ENCODE data around the gene NHERF2. TPM values are rescaled to one million over a fixed set of nuclear protein-coding genes. Genes with fewer than 3 reads are reported as not detected.

NHERF2 gene
- total and polyA plus RNA-seq, 9 of the 15 experiments (the other 6 are each of a cell fraction or from before 2014, with no cell fraction given), result 0.15 to 42.0 (median 12.5) TPM

DNA sequence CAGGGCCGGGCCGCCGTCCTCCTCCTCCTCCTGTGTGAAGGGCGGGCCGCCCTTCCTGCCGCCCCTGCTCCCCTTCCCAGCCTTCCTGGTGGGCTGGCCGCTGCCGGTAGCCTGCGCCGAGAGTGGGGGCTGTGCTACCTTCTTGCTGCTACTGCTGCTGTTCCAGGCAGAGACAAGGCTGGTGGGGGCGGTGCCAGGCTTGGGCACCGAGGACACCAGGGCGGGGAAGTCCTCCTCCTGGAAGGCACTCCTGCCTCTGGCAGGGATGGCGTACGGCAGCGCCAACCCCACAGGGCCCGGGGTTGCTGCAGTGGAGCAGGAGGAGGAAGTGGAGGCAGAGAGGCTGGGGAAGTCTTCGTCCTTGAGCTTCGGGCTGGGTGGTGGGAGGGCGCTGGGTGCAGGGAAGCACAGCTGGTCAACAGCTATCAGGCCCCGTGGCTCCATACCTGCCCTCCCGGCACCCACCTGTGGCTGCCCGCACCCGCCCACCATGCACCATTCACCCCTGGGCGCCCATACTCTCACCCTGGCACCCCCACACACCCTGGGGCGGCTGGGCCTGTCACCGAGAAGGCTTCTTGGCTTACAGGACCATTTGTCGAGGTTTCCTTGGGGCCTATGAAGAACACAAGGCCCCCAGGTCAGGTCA lies 26.7 kb upstream of the NHERF2 start:
- 92% methylated on average over 10 of the region's 28 CpGs for WGBS (ENCODE audit: insufficient coverage, low coverage, missing lambda C conversion rate)
- Histone ChIP-seq H3K4me3 (no peak overlapping the region), H3K27ac (ENCODE audit: extremely low read depth, low read depth, low read length) (no peak overlapping the region), H3K9ac (ENCODE audit: insufficient read depth in 1 of 2, low read depth in 2 of 2, low read length in 2 of 2) (no peak overlapping the region), H3K4me1 (replicated peaks in 1 of 2; ENCODE audit: control insufficient read depth in 2 of 2, insufficient read depth in 2 of 2, low read length in 2 of 2) (peaks cover 7 to 62% of the 10 kb centered on the region in 2 experiments), H3K4me2 (ENCODE audit: insufficient read depth, low read length) (no peak overlapping the region), H3K9me3 (replicated peaks; ENCODE audit: control insufficient read depth, insufficient read depth, low read depth, low read length) (no peaks in the 10 kb centered on the region), H2AFZ (ENCODE audit: low read depth, low read length) (no peak overlapping the region), H3K9me1 (ENCODE audit: control insufficient read depth, insufficient read depth, low read length) (no peaks in the 10 kb centered on the region), H3K27me3 (ENCODE audit: control insufficient read depth in 2 of 2, insufficient read depth in 2 of 2, low read length in 2 of 2) (no peaks in the 10 kb centered on the region), H3K79me2 (ENCODE audit: control insufficient read depth, insufficient read depth, low read length) (peaks cover 37% of the 10 kb centered on the region), H4K20me1 (replicated peaks; ENCODE audit: control insufficient read depth, insufficient read depth, low read length) (peaks cover 17% of the 10 kb centered on the region), H3K36me3 (ENCODE audit: control insufficient read depth, insufficient read depth, low read length) (peaks cover 91% of the 10 kb centered on the region)
- CTCF ChIA-PET (ENCODE audit: low intra/inter-chr PET ratio), result no interaction called here
- no peak for TF ChIP-seq JUNB (CRISPR knock-in tag; conservative IDR thresholded peaks at IDR 0.05)
- TF ChIP-seq RBFOX2 (IDR thresholded peaks at IDR 0.05; ENCODE audit: low read depth, low read length), result peak; percentile 55
- no peak for TF ChIP-seq NEUROD1 (IDR thresholded peaks at IDR 0.05; ENCODE audit: borderline replicate concordance, low read depth, low read length, partially characterized antibody)
- peak; percentile 58 for TF ChIP-seq POLR2G (IDR thresholded peaks at IDR 0.05; ENCODE audit: low read depth, low read length)
- in situ Hi-C loops (cut with MboI) (no loop called here), intact Hi-C loops (cut with micrococcal nuclease) (no loop called here)
- POLR2A ChIA-PET, result interaction anchor here (0.6 kb wide), 2 partner anchors 15 to 164 kb away, joined by 3 read pairs; no protein-coding TSS in a partner anchor
- no peak for DNase-seq (ENCODE audit: extremely low read depth in 1 of 4, low spot score in 3 of 4)
- ATAC-seq, result no peak
- no peak for FAIRE-seq
- BruUV-seq (replicated peaks), result no TSS peak

DNA sequence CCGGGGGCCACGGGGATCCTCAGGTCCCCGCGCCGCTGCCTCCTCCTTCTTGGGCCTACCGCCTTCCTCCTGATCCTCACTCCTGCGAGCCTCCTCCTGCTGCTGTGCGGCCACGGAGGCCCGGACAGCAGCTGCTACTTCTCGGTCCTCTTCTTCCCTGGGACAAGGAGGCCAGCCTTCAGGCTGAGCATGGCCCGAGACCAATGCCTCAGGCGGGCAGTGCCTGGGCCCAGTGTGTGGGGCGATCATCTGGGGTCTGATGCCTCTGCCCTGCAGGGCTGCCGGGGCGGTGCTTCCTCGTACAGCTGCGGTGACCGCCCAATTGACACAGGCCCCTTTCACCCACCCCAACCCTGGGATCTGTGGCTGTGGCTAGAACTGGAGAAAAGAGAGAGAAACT lies 25.7 kb upstream of the NHERF2 start:
- Histone ChIP-seq H3K9me3 (replicated peaks; ENCODE audit: control insufficient read depth, insufficient read depth, low read depth, low read length) (no peaks in the 10 kb centered on the region), H3K9ac (ENCODE audit: insufficient read depth in 1 of 2, low read depth in 2 of 2, low read length in 2 of 2) (no peak overlapping the region; a peak in 2 of 4 replicates), H3K27ac (ENCODE audit: extremely low read depth, low read depth, low read length) (no peak overlapping the region), H3K36me3 (ENCODE audit: control insufficient read depth, insufficient read depth, low read length) (peaks cover 94% of the 10 kb centered on the region), H3K9me1 (ENCODE audit: control insufficient read depth, insufficient read depth, low read length) (peaks cover 5% of the 10 kb centered on the region), H2AFZ (ENCODE audit: low read depth, low read length) (no peak overlapping the region), H3K27me3 (ENCODE audit: control insufficient read depth in 2 of 2, insufficient read depth in 2 of 2, low read length in 2 of 2) (no peaks in the 10 kb centered on the region), H3K79me2 (ENCODE audit: control insufficient read depth, insufficient read depth, low read length) (peaks cover 40% of the 10 kb centered on the region), H4K20me1 (replicated peaks; ENCODE audit: control insufficient read depth, insufficient read depth, low read length) (peaks cover 21% of the 10 kb centered on the region), H3K4me3 (no peak overlapping the region), H3K4me2 (ENCODE audit: insufficient read depth, low read length) (no peak overlapping the region), H3K4me1 (replicated peaks in 1 of 2; ENCODE audit: control insufficient read depth in 2 of 2, insufficient read depth in 2 of 2, low read length in 2 of 2) (peaks cover 7 to 73% of the 10 kb centered on the region in 2 experiments)
- FAIRE-seq (no peak), DNase-seq (ENCODE audit: extremely low read depth in 1 of 4, low spot score in 3 of 4) (no peak), ATAC-seq (no peak)
- intact Hi-C loops (cut with micrococcal nuclease), result no loop called here
- in situ Hi-C loops (cut with MboI), result no loop called here
- TF ChIP-seq ZNF184 (CRISPR knock-in tag; IDR thresholded peaks at IDR 0.05), result no peak
- TF ChIP-seq, protein P1, sequence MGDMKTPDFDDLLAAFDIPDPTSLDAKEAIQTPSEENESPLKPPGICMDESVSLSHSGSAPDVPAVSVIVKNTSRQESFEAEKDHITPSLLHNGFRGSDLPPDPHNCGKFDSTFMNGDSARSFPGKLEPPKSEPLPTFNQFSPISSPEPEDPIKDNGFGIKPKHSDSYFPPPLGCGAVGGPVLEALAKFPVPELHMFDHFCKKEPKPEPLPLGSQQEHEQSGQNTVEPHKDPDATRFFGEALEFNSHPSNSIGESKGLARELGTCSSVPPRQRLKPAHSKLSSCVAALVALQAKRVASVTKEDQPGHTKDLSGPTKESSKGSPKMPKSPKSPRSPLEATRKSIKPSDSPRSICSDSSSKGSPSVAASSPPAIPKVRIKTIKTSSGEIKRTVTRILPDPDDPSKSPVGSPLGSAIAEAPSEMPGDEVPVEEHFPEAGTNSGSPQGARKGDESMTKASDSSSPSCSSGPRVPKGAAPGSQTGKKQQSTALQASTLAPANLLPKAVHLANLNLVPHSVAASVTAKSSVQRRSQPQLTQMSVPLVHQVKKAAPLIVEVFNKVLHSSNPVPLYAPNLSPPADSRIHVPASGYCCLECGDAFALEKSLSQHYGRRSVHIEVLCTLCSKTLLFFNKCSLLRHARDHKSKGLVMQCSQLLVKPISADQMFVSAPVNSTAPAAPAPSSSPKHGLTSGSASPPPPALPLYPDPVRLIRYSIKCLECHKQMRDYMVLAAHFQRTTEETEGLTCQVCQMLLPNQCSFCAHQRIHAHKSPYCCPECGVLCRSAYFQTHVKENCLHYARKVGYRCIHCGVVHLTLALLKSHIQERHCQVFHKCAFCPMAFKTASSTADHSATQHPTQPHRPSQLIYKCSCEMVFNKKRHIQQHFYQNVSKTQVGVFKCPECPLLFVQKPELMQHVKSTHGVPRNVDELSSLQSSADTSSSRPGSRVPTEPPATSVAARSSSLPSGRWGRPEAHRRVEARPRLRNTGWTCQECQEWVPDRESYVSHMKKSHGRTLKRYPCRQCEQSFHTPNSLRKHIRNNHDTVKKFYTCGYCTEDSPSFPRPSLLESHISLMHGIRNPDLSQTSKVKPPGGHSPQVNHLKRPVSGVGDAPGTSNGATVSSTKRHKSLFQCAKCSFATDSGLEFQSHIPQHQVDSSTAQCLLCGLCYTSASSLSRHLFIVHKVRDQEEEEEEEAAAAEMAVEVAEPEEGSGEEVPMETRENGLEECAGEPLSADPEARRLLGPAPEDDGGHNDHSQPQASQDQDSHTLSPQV (IDR thresholded peaks at IDR 0.05), result no peak
- no peak for TF ChIP-seq MTA2 (IDR thresholded peaks at IDR 0.05; ENCODE audit: low read depth)
- TF ChIP-seq POLR2G (IDR thresholded peaks at IDR 0.05; ENCODE audit: low read depth, low read length), result peak; percentile 10; the same call in 1 of the 2 replicates
- peak; percentile 8; the same call in 1 of the 2 replicates for TF ChIP-seq RBFOX2 (IDR thresholded peaks at IDR 0.05; ENCODE audit: low read depth, low read length)
- WGBS (ENCODE audit: insufficient coverage, low coverage, missing lambda C conversion rate), result 100% methylated on average over 7 of the region's 19 CpGs
- ChIA-PET POLR2A (interaction anchor here (0.7 kb wide), 1 partner anchor 154 kb away, joined by 4 read pairs; the partner anchor contains the start of gene TRAF7), CTCF (ENCODE audit: low intra/inter-chr PET ratio) (no interaction called here)
- BruUV-seq (replicated peaks), result no TSS peak

All from K562 (cell line).